Heart right ventricle (tissue), 16 donors: ENCODE data around the gene COLGALT1. TPM values are rescaled to one million over a fixed set of nuclear protein-coding genes. Genes with fewer than 3 reads are reported as not detected.
"Not testable (repeated sequence)": the region's sequence is repeated elsewhere in the genome, so short reads cannot be mapped to it uniquely, and the experiment has no call there.

Experiments used
- ATAC-seq, 8 donors: fragments of 200-7000 bp; cut with Tn5 transposase; one replicate each; pipeline ENCODE4 v1.9.1; 2020; ENCODE audit warnings: mild to moderate bottlenecking in 8 of 8, moderate library complexity in 8 of 8, moderate number of reproducible peaks in 1 of 8
- DNase-seq, 2 donors: peaks; one replicate each; pipeline ENCODE4 v3.0.0-alpha.2; 2020
- H3K27ac ChIP-seq, 10 donors: fragments of 200-600 bp; sonication (generic) in 2 of 10; one replicate each; pipeline versions ENCODE4 v1.5.0 to v1.8.0; 2020 to 2022; ENCODE audit warnings: mild to moderate bottlenecking in 3 of 10
- H3K27me3 ChIP-seq, 7 donors: fragments of 200-600 bp; one replicate each; pipeline ENCODE4 v1.8.0; 2021 to 2022; ENCODE audit warnings: mild to moderate bottlenecking in 2 of 7
- H3K36me3 ChIP-seq, 9 donors: fragments of 200-600 bp; sonication (generic) in 1 of 9; one replicate each; pipeline versions ENCODE4 v1.5.0 to v1.8.0; 2020 to 2022; ENCODE audit warnings: mild to moderate bottlenecking in 2 of 9
- H3K4me1 ChIP-seq, 9 donors: fragments of 200-600 bp; sonication (generic) in 1 of 9; one replicate each; pipeline versions ENCODE4 v1.5.0 to v1.8.0; 2020 to 2022; ENCODE audit warnings: mild to moderate bottlenecking in 4 of 9
- H3K4me3 ChIP-seq, 10 donors: fragments of 200-600 bp; sonication (generic) in 2 of 10; one replicate each; pipeline versions ENCODE4 v1.5.0 to v1.8.0; 2020 to 2022; ENCODE audit warnings: mild to moderate bottlenecking in 7 of 10, moderate library complexity in 2 of 10
- H3K9me3 ChIP-seq, 11 donors: fragments of 200-600 bp in 10 of 11; sonication (generic) in 2 of 11; one replicate each; pipeline versions ENCODE4 v1.5.0 to v1.8.0; 2013 to 2022; ENCODE audit warnings: mild to moderate bottlenecking in 2 of 11, control low read depth in 1 of 11, moderate library complexity in 1 of 11
- CTCF ChIP-seq, 9 donors: fragments of 200-600 bp; sonication (generic) in 2 of 9; IDR thresholded peaks; one replicate each; pipeline versions ENCODE4 v1.5.0 to v1.8.0; 2021 to 2022; ENCODE audit warnings: antibody characterized with exemption in 9 of 9, mild to moderate bottlenecking in 5 of 9, moderate library complexity in 1 of 9
- WGBS, 2 donors: extraction: QIAGEN DNeasy Blood & Tissue Kit; methylation state at CpG; one replicate each; pipeline ENCODE4 v1.1.7; 2013; ENCODE audit warnings: inconsistent platforms in 1 of 2; 5-methylcytosine and 5-hydroxymethylcytosine counted together
- intact Hi-C, 10 donors: fragments of 100-400 bp; cut with DNase I; formaldehyde crosslinking; loops; one replicate each; pipeline versions ENCODE4 v1.11.1 to v1.14.2; 2022
- polyA plus RNA-seq, 2 donors: library from polyadenylated mRNA; stranded (reverse); fragments of 200-250 nt; gene quantifications; one replicate each; pipeline ENCODE4 v1.2.3, GENCODE V29; 2013
- total RNA-seq, 10 donors: library from RNA; stranded (reverse); fragmentation: NEBNext Ultra II Directional in 3 of 10; extraction: Animal tissue kit (Norgen Biotek cat#: 25700) in 3 of 10; gene quantifications; one replicate each; pipeline versions ENCODE4 v1.2.1 to v1.2.4, GENCODE V29; 2021 to 2023
- donor health status: Arrhythmogenic right ventricular cardiomyopathy.
- donor health status: ischemic (EF 13 %, LVEDD 7.1; RV severe dilation, severe dysfunction).
- donor health status: healthy with polysubstance abuse.
- donor health status: DM: no; HTN: yes; CAD: no.
- donor health status: DM: no; HTN: no; CAD: no.
- donor health status: ischemic (EF 25% LVEDD 6.9; RV normal size, moderate dysfunction).
- donor health status: ischemic (EF 25% LVEDD 5.7; RV mildly dilated, moderate dysfunction).
- donor health status: healthy.
- donor health status: DM: yes; HTN: yes; CAD: no.
- donor health status: Ischemic cardiomyopathy.
- donor health status: ischemic (EF 35%, LVEDD 5.7; RV mildly dilated, moderate dysfunction).
- donor health status: nonischemic (EF 11% LVEDD 7.7; RV severe dilation, severe dysfunction).
- donor health status: DM: yes; HTN: yes; CAD: no.
- donor health status: PGD.
- donor health status: ischemic (EF 29% LVEDD 5.4; RV normal size, mild dysfunction).
- donor health status: nonischemic (EF 23%, LVEDD 6.1; RV moderate dilation, normal function).

Gene COLGALT1
- total and polyA plus RNA-seq, 12 donors: 19.7 to 73.8 (median 29.3) TPM

GRCh38 chr19:17567940-17568339 is 12.5 kb downstream of the COLGALT1 start:
- ATAC-seq: no peak
- Histone ChIP-seq H3K27me3 (no peaks in the 10 kb centered on the region), H3K27ac (no peak overlapping the region), H3K9me3 (no peaks in the 10 kb centered on the region), H3K4me1 (peaks cover 0 to 29% (median 13%) of the 10 kb centered on the region in 9 donors), H3K36me3 (peaks cover 0 to 100% (median 56%) of the 10 kb centered on the region in 9 donors), H3K4me3 (no peak overlapping the region)
- DNase-seq: no peak
- TF ChIP-seq CTCF (IDR thresholded peaks at IDR 0.05): no peak
- intact Hi-C loops: loop anchor here in 1 of 10 donors (10.0 kb wide), 1 partner anchor 53 kb away; the partner anchor contains the start of gene PGLS
- 89 to 94% methylated on average over 1 of the region's 1 CpG for WGBS, 2 donors

- not testable (repeated sequence) for H3K4me3 ChIP-seq, H3K27ac ChIP-seq, DNase-seq, H3K9me3 ChIP-seq, ATAC-seq, H3K27me3 ChIP-seq
- WGBS, 2 donors: 97% methylated on average over 5 of the region's 5 CpGs
- H3K36me3 ChIP-seq: peaks cover 0 to 99% (median 58%) of the 10 kb centered on the region in 9 donors
- intact Hi-C loops: loop anchor here in 5 of 10 donors (5.0 to 10.0 kb wide), 4 partner anchors 33 to 205 kb away; no protein-coding TSS in a partner anchor
- peaks cover 0 to 18% (median 4%) of the 10 kb centered on the region in 9 donors for H3K4me1 ChIP-seq
These were observed 14.8 kb downstream of the COLGALT1 start for GRCh38 chr19:17570291-17570690.

- intact Hi-C loops: loop anchor here in 5 of 10 donors (5.0 to 10.0 kb wide), 4 partner anchors 33 to 204 kb away; no protein-coding TSS in a partner anchor
- ATAC-seq: no peak
These were observed 15.3 kb downstream of the COLGALT1 start for GRCh38 chr19:17570791-17571190.

GRCh38 chr19:17572638-17573037 is 17.2 kb downstream of the COLGALT1 start:
- intact Hi-C loops: loop anchor here in 5 of 10 donors (5.0 to 10.0 kb wide), 4 partner anchors 35 to 202 kb away; no protein-coding TSS in a partner anchor
- Histone ChIP-seq H3K27me3 (no peaks in the 10 kb centered on the region), H3K9me3 (no peaks in the 10 kb centered on the region), H3K4me3 (no peak overlapping the region), H3K27ac (no peak overlapping the region), H3K36me3 (peaks cover 0 to 97% (median 52%) of the 10 kb centered on the region in 9 donors), H3K4me1 (peaks cover 0 to 4% (median 0%) of the 10 kb centered on the region in 9 donors)
- 91 to 93% methylated on average over 7 of the region's 7 CpGs for WGBS, 2 donors
- DNase-seq (no peak), ATAC-seq (no peak)
- TF ChIP-seq CTCF (IDR thresholded peaks at IDR 0.05): no peak

More at GRCh38 chr19:17570791-17571190, 15.3 kb downstream of the COLGALT1 start:
- no peak for TF ChIP-seq CTCF (IDR thresholded peaks at IDR 0.05)
- Histone ChIP-seq H3K4me3 (no peak overlapping the region), H3K36me3 (peaks cover 0 to 99% (median 58%) of the 10 kb centered on the region in 9 donors), H3K27me3 (no peaks in the 10 kb centered on the region), H3K4me1 (peaks cover 0 to 13% (median 0%) of the 10 kb centered on the region in 9 donors), H3K27ac (no peak overlapping the region), H3K9me3 (no peaks in the 10 kb centered on the region)
- DNase-seq: no peak
- WGBS, 2 donors: 86 to 87% methylated on average over 6 of the region's 6 CpGs
